Astrocyte of the cerebellum (primary cell): ENCODE results near the gene NCOA1.

Source experiments
- DNase-seq: peaks from one replicate; pipeline ENCODE4 v3.0.0-alpha.2; 2011; ENCODE audit warnings: low read depth
- H3K4me3 ChIP-seq: 2 replicates; pipeline ENCODE4 v1.5.1; 2011; ENCODE audit warnings: mild to moderate bottlenecking, low read depth, low read length, moderate library complexity
- CTCF ChIP-seq: IDR thresholded peaks from 2 replicates; pipeline ENCODE4 v1.5.1; 2012; ENCODE audit warnings: low read length, low read depth, moderate library complexity, mild to moderate bottlenecking; ENCODE audit errors: missing control alignments
- in situ Hi-C: cut with HindIII; loops from 2 replicates; pipeline ENCODE4 v1.10.0; 2017; ENCODE audit warnings: low sequenced_read_pairs

NCOA1 gene

GRCh38 chr2:24785671-24786321 is 294.7 kb downstream of the NCOA1 start:
- no peak for TF ChIP-seq CTCF
- no peak overlapping the region for H3K4me3 ChIP-seq
- DNase-seq, result no peak
- in situ Hi-C loops, result no loop called here

GRCh38 chr2:24787532-24787931 is 296.5 kb downstream of the NCOA1 start:
- in situ Hi-C loops, result no loop called here
- DNase-seq, result no peak
- no peak for TF ChIP-seq CTCF
- no peak overlapping the region for H3K4me3 ChIP-seq

DNA sequence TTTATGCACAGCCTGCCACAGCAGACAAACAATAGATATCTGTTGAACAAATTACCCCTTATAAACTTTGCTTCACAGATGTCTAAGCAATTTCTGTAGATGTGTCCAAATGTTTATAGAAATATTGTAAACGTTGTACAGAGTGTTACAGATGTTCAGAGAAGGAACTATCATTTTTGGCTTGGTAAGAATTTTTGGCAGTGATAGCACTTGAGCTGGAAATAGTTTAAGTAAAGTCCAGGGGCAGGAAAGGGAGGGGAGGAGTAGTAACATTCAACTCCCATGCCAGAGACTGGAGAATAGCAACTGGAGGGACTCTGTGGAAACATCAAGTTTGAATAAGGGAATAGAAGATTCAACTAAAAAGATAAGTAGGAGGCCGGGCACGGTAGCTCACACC is 297.8 kb downstream of the NCOA1 start:
- TF ChIP-seq CTCF, result no peak
- in situ Hi-C loops, result no loop called here
- H3K4me3 ChIP-seq, result no peak overlapping the region
- no peak for DNase-seq

GRCh38 chr2:24791452-24791851 is 300.4 kb downstream of the NCOA1 start:
- DNase-seq, result no peak
- in situ Hi-C loops, result no loop called here
- H3K4me3 ChIP-seq, result no peak overlapping the region
- no peak for TF ChIP-seq CTCF

GRCh38 chr2:24792542-24792873 is 301.5 kb downstream of the NCOA1 start:
- TF ChIP-seq CTCF, result no peak
- no peak for DNase-seq
- in situ Hi-C loops, result no loop called here

GRCh38 chr2:24792874-24793760 is 302.1 kb downstream of the NCOA1 start, which contains the start of the genes CENPO and PTRHD1:
Gene CENPO, plus strand, starts transcription at chr2:24793425. Its CDS starts 495 bp downstream, at chr2:24793920.
Gene PTRHD1, minus strand, starts transcription at chr2:24793391. Its CDS starts 14 bp downstream, at chr2:24793377.
- H3K4me3 ChIP-seq, result peak within 1 kb of the TSS; percentile 88
- DNase-seq, result peak; percentile 93
- TF ChIP-seq CTCF, result peak; percentile 48
- in situ Hi-C loops, result no loop called here

More at GRCh38 chr2:24792542-24792873, 301.5 kb downstream of the NCOA1 start:
- peak overlapping the region; percentile 88 for H3K4me3 ChIP-seq
